GM18507 (cell line): ENCODE results near the gene BRINP3.

ENCODE experiments used
- DNase-seq: peaks from one replicate; pipeline ENCODE4 v3.0.0; 2011; ENCODE audit warnings: low read depth; ENCODE audit not compliant: insufficient read length; ENCODE audit errors: extremely low spot score
- FAIRE-seq: peaks from 2 replicates; lab custom pipeline; 2011; peaks lifted over from hg19 to GRCh38; lab: Jason Lieb, UNC

Gene BRINP3

DNA sequence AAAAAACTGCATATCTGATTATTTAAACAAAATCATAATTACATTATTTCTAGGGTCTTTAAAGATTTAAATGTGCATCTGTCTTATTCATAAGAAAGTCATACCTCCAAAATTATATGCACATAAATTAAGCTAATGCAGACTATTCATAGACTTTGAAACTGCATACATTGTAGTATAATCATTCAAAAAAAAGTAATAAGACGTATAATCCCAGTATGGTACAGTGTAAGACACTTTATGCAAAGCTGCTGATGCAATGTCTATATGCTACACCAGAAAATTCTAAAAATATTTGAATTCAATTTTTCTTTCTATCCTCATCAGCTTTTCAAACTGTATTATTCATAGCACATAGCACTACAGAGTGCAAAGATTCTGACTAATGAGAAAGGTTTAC is 22.0 kb downstream of the BRINP3 start:
- FAIRE-seq (no peak), DNase-seq (no peak)

GRCh38 chr1:190453550-190453949 is 24.1 kb downstream of the BRINP3 start:
- DNase-seq: no peak
- no peak for FAIRE-seq

GRCh38 chr1:190452272-190452848 is 25.3 kb downstream of the BRINP3 start:
- DNase-seq (no peak), FAIRE-seq (no peak)

DNA sequence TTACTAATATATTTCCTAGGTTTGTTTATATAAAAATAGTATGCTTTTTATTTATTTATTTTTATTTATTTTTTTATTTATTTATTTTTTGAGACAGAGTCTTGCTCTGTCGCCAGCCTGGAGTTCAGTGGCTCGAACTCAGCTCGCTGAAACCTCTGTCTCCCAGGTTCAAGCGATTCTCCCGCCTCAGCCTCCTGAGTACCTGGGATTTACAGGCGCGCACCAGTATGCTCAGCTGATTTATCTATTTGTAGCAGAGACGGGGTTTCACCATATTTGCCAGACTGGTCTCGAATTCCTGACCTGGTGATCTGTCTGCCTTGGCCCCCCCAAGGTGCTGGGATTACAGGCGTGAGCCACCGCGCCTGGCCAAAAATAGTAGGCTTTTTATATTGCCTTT is 33.2 kb downstream of the BRINP3 start:
- FAIRE-seq (no peak), DNase-seq (no peak)

DNA sequence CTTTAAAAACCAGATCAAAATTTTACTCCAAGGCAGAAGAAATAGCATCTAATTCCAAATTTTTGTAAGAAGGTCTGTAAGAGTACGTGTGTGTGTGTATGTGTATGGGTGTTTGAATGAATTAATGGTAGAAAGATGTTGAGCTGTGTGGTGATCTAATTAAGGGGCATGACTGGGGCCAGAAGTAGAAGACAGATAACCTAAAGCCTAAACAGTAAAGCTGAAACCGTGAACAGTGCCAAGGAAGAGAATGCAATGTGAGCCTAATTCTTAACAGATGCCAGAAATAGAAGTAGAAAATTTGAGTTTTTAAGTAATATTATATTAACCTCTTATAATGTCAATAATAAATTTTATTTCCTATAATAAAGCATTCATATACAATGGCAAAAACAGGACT is 38.2 kb downstream of the BRINP3 start:
- FAIRE-seq (no peak), DNase-seq (no peak)

GRCh38 chr1:190436615-190437014 is 41.0 kb downstream of the BRINP3 start:
- FAIRE-seq (no peak), DNase-seq (no peak)

DNA sequence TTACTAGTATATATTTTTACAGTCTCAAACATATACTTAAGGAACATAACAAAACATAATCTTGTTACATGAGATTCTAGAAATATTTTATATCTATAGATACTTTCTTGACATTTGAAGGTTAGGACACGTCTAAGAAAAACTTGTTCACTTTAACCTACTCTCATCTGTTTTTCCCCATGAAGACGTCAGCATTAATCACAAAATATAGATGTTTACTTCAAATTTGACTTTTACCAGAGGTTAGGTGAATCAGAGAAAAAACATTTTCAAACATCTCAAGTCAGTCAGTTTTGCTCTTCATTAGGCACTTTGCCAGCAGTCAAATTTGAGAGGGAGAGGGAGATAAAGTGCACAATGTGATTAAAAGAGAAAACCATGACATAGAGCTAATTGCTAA is 47.7 kb downstream of the BRINP3 start:
- no peak for FAIRE-seq
- DNase-seq: no peak

GRCh38 chr1:190429141-190429540 is 48.5 kb downstream of the BRINP3 start:
- FAIRE-seq (no peak), DNase-seq (no peak)

DNA sequence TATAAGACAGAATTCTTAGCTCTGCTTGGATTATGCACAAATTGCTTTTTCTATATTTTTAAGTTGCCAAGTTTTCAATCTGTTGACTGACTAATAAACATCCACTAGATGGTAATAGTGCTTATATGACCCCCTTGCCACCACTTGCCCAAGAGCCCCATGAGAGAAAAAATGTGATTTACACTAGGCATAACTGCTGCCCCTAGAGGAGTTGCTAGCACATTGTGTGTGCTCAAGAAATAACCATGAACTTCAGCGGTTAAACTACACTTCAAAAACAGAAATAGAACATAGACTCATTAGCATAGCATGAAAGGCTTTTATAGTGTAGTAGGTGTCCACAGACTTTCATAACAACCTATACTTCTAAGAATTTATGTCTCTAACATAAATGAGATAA is 61.4 kb downstream of the BRINP3 start:
- DNase-seq (no peak), FAIRE-seq (no peak)

DNA sequence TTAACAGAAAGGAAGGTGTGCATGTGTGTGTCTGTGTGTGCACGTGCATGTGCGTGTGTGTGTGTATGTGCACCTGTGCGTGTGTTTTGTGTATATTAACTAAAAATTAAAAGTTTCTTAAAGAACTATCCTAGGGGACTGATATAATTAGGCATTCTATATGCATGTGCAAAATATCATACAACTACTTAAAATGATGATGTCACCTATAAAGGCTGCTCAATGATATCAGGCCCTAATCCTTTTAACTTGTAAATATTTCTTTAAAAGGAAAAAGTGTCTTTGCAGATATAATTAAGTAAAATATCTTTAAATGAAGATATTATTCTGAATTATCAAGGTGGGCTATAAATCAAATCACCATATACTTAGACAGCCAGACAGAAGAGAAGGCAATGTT is 64.5 kb downstream of the BRINP3 start:
- FAIRE-seq (no peak), DNase-seq (no peak)

GRCh38 chr1:190403402-190403801 is 74.3 kb downstream of the BRINP3 start:
- DNase-seq (no peak), FAIRE-seq (no peak)

DNA sequence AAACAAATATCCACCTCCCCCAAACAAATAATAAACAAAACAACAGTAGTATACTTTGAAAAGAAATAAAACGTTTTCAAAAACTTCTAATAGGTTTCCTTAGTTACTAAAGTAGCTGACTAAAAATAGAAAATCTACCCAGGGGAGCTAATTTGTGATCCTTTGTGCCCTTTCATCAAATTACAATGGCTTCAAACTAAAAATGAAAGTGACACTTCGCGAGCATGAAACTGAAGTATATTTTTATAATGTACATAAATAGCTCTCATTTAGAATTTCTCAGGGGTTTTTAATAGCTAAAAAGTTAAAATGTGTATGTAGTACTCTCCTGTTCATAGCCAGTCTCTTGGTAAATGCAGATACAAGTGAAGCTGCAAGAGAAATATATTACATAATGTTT is 78.4 kb downstream of the BRINP3 start:
- no peak for DNase-seq
- no peak for FAIRE-seq

GRCh38 chr1:190391582-190391981 is 86.1 kb downstream of the BRINP3 start:
- DNase-seq (no peak), FAIRE-seq (no peak)

- DNase-seq: no peak
These were observed 99.7 kb downstream of the BRINP3 start for GRCh38 chr1:190377991-190378390.

GRCh38 chr1:190377294-190377693 is 100.4 kb downstream of the BRINP3 start:
- DNase-seq (no peak), FAIRE-seq (no peak)

More at GRCh38 chr1:190377991-190378390, 99.7 kb downstream of the BRINP3 start:
- no peak for FAIRE-seq

DNA sequence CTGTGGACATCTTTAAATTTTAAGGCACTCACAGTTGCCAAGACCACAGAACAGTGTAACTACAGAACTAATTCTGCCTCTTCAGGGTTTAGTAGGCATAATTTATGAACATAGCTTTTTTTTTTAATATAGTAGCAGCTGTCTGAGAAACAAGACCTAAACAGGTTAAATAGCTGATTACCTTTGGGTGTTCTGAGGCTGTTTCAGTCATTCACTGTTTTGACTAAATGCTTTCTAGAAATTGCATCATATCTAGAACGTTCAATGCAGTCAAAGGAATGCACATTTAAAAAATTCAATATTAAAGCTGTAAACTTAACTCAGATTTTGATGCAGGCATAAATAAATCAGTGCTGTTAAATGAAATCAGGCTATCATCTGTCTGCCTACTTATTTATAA is 101.6 kb downstream of the BRINP3 start:
- DNase-seq: no peak
- FAIRE-seq: no peak

DNA sequence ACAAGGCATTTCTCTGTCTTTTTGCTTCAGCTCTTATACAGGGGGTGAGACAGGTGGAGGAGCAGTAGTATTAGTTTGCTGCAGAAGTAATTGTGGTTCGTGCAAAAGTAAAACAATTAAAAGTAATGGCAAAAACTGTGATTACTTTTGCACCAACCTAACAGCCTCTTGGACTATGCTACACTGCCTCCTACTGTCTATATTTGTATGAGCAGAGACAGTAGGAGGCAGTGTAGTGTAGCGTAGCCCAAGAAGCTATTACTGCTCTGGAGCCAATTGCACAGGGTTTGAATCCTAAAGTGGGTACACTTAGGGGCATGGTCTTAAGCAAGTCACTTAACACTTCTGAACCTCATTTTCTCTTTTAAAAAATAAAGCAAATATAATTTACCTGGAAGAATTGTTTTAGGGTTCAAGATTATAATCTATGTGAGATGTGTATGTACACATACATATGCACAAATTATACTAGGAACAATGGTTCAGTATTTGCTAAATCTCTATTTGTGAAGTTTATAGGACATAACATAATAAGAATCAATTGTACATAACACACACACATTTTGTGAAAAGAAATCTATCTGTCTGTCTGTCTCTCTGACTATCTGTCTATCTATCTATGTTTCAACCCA is 103.8 kb downstream of the BRINP3 start:
- no peak for DNase-seq

DNA sequence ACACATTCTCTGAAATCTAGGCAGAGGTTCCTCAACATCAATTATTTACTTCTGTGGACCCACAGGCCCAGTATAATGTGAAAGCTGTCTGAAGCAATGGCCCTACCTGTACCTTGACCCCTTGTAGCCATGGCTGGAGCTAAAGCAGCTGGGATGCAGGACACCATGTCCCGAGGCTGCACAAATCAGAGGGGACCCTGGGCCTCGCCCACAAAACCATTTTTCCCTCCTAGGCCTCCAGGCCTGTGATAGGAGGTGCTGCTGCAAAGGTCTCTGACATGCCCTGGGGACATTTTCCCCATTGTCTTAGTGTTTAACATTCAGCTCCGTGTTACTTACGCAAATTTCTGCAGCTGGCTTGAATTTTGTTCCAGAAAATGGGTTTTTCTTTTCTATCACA is 110.5 kb downstream of the BRINP3 start:
- FAIRE-seq: no peak

More for the DNA sequence above, 103.8 kb downstream of the BRINP3 start:
- no peak for FAIRE-seq

DNA sequence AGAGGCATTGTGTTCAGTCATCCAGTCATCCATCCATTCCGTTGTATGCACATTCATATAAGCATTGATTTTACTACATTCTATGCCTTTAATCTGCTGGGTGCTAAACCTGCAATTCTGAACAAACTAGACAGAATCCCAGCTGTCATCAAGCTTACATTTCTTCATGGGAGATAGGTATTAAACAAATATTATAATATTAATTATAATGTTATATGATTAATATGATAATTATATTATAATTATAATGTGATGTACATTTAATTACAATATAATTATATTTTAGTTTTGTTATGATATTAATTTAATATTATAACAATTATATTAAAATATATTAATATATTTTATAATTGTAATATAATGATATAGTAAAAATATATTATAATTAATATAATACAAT is 112.4 kb downstream of the BRINP3 start:
- FAIRE-seq (no peak), DNase-seq (no peak)

More for the DNA sequence above, 110.5 kb downstream of the BRINP3 start:
- DNase-seq: no peak

DNA sequence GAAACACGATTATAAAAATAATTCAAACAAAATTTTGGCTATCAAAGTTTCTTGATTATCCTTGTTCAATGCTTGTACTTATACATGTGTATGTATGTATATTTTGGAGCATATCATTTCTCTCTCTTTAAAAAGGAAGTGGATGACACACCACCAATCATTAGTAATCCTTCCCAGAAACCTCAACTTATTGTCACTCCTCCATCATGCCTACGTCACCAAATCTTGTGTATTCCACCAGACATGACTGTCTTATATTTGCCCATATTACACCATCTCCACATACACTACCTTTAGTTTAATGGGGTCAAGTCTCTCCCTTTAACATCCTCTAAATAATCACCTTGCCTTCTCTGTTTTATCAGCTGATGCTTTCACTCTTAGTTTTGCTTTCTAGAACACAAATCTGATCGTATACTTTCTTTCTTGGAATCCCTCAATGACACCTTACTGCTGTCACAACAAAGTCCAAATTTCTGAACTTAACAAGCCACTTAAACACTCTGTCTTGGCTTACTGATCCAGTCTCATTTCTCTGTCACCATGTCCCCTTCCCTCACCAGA is 124.0 kb downstream of the BRINP3 start:
- no peak for DNase-seq
- FAIRE-seq: no peak

- DNase-seq (no peak), FAIRE-seq (no peak)
These were observed 133.2 kb downstream of the BRINP3 start for GRCh38 chr1:190344454-190344853.
